HCT116 (cell line): ENCODE results near the gene SLC30A10.

ENCODE experiments used
- CEBPB ChIP-seq: IDR thresholded peaks from 2 replicates; pipeline ENCODE4 v1.6.1; 2012; ENCODE audit warnings: low read depth
- EGR1 ChIP-seq: IDR thresholded peaks from 2 replicates; pipeline ENCODE4 v1.6.1; 2012; ENCODE audit warnings: low read depth
- EZH2phosphoT487 ChIP-seq: fragments of 200-600 bp; IDR thresholded peaks from 2 replicates; pipeline ENCODE4 v1.6.1; 2018; ENCODE audit warnings: antibody characterized with exemption, borderline replicate concordance
- JUND ChIP-seq: IDR thresholded peaks from 2 replicates; pipeline ENCODE4 v1.6.1; 2012
- POLR2A ChIP-seq: IDR thresholded peaks from 2 replicates; pipeline ENCODE4 v1.7.0; 2011; ENCODE audit warnings: borderline replicate concordance; ENCODE audit not compliant: insufficient read depth, insufficient read length; ENCODE audit errors: extremely low read depth
- POLR2AphosphoS5 ChIP-seq: IDR thresholded peaks from 2 replicates; pipeline ENCODE4 v1.6.1; 2011; ENCODE audit warnings: mild to moderate bottlenecking, low read depth, low read length, moderate library complexity
- SIN3A ChIP-seq: IDR thresholded peaks from 2 replicates; pipeline ENCODE4 v1.6.1; 2012; ENCODE audit warnings: low read depth
- YY1 ChIP-seq: IDR thresholded peaks from 2 replicates; pipeline ENCODE4 v1.6.1; 2011; ENCODE audit warnings: low read length, low read depth, moderate library complexity, mild to moderate bottlenecking; ENCODE audit not compliant: insufficient replicate concordance; ENCODE audit errors: extremely low read depth
- ZNF274 ChIP-seq: fragments of 200-500 bp; sonication (Bioruptor generic); IDR thresholded peaks from 2 replicates; pipeline ENCODE4 v1.6.1; 2014; ENCODE audit warnings: mild to moderate bottlenecking, low read depth, low read length, inconsistent platforms
- TF ChIP-seq, protein P1 (sequence below), 3 experiments: fragments of 200-600 bp in 1 of 3; sonication (generic) in 1 of 3; IDR thresholded peaks in 2 of 3; conservative IDR thresholded peaks in 1 of 3; 2 replicates each; pipeline ENCODE4 v1.5.1; 2012 to 2017; ENCODE audit warnings: low read depth in 2 of 3, low read length in 2 of 3, antibody characterized with exemption in 1 of 3, borderline replicate concordance in 1 of 3, control low read depth in 1 of 3, mild to moderate bottlenecking in 1 of 3, mixed read lengths in 1 of 3, mixed run types in 1 of 3, moderate library complexity in 1 of 3; ENCODE audit not compliant: insufficient read depth in 1 of 3
- TF ChIP-seq, protein P2 (sequence below): IDR thresholded peaks from 2 replicates; pipeline ENCODE4 v1.6.1; 2012; ENCODE audit warnings: low read depth

DNA sequence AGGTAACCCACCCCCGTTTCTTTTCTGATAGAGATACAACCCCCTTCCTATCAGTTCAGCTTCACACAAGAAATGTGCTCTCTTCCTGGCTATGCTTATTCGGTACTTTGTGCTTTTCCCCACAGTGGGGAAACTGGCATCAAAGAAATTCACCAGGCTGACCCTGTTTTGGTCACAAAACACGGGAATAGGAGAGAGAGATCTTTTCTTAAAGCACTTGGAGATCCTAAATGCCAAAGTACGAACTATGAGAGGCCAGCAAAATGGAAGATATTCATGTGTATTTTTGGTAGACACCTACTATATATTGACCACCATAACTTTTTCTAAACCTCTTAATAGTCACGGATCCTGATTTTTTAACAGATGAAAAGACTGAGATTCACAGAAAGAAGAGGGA, 30.0 kb downstream of the SLC30A10 start:
- TF ChIP-seq, protein P1, sequence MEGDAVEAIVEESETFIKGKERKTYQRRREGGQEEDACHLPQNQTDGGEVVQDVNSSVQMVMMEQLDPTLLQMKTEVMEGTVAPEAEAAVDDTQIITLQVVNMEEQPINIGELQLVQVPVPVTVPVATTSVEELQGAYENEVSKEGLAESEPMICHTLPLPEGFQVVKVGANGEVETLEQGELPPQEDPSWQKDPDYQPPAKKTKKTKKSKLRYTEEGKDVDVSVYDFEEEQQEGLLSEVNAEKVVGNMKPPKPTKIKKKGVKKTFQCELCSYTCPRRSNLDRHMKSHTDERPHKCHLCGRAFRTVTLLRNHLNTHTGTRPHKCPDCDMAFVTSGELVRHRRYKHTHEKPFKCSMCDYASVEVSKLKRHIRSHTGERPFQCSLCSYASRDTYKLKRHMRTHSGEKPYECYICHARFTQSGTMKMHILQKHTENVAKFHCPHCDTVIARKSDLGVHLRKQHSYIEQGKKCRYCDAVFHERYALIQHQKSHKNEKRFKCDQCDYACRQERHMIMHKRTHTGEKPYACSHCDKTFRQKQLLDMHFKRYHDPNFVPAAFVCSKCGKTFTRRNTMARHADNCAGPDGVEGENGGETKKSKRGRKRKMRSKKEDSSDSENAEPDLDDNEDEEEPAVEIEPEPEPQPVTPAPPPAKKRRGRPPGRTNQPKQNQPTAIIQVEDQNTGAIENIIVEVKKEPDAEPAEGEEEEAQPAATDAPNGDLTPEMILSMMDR (IDR thresholded peaks at IDR 0.05 in 2 of 3, conservative IDR thresholded peaks at IDR 0.05 in 1 of 3; ENCODE audit: borderline replicate concordance in 1 of 3, insufficient read depth in 1 of 3, low read depth in 2 of 3, low read length in 2 of 3), result no peak
- no peak for TF ChIP-seq POLR2A
- TF ChIP-seq SIN3A, result no peak
- no peak for TF ChIP-seq JUND
- TF ChIP-seq, protein P2, sequence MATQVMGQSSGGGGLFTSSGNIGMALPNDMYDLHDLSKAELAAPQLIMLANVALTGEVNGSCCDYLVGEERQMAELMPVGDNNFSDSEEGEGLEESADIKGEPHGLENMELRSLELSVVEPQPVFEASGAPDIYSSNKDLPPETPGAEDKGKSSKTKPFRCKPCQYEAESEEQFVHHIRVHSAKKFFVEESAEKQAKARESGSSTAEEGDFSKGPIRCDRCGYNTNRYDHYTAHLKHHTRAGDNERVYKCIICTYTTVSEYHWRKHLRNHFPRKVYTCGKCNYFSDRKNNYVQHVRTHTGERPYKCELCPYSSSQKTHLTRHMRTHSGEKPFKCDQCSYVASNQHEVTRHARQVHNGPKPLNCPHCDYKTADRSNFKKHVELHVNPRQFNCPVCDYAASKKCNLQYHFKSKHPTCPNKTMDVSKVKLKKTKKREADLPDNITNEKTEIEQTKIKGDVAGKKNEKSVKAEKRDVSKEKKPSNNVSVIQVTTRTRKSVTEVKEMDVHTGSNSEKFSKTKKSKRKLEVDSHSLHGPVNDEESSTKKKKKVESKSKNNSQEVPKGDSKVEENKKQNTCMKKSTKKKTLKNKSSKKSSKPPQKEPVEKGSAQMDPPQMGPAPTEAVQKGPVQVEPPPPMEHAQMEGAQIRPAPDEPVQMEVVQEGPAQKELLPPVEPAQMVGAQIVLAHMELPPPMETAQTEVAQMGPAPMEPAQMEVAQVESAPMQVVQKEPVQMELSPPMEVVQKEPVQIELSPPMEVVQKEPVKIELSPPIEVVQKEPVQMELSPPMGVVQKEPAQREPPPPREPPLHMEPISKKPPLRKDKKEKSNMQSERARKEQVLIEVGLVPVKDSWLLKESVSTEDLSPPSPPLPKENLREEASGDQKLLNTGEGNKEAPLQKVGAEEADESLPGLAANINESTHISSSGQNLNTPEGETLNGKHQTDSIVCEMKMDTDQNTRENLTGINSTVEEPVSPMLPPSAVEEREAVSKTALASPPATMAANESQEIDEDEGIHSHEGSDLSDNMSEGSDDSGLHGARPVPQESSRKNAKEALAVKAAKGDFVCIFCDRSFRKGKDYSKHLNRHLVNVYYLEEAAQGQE, result no peak
- TF ChIP-seq YY1, result no peak
- TF ChIP-seq ZNF274, result no peak
- no peak for TF ChIP-seq CEBPB
- no peak for TF ChIP-seq EGR1
- no peak for TF ChIP-seq POLR2AphosphoS5
- no peak for TF ChIP-seq EZH2phosphoT487
